Type B pancreatic cell (in vitro differentiated cells): ENCODE results near the gene GRIN1. TPM values are rescaled to one million over a fixed set of nuclear protein-coding genes. Genes with fewer than 3 reads are reported as not detected.
"Not testable (repeated sequence)": the region's sequence is repeated elsewhere in the genome, so short reads cannot be mapped to it uniquely, and the experiment has no call there.

Experiments
- DNase-seq: peaks from one replicate; pipeline ENCODE4 v3.0.0; 2021; ENCODE audit warnings: mixed read lengths; ENCODE audit not compliant: unreplicated experiment; ENCODE audit errors: extremely low spot score
- H3K27ac Mint-ChIP-seq: 2 replicates; pipeline ENCODE4 v1.8.0; 2021; ENCODE audit warnings: mild to moderate bottlenecking, mixed read lengths
- H3K27me3 Mint-ChIP-seq: 2 replicates; pipeline ENCODE4 v1.8.0; 2021; ENCODE audit warnings: mixed read lengths
- H3K36me3 Mint-ChIP-seq: 2 replicates; pipeline ENCODE4 v1.8.0; 2021; ENCODE audit warnings: mixed read lengths
- H3K4me1 Mint-ChIP-seq: one replicate; pipeline ENCODE4 v1.8.0; 2021; ENCODE audit warnings: mixed read lengths; ENCODE audit not compliant: unreplicated experiment
- H3K4me3 Mint-ChIP-seq: 2 replicates; pipeline ENCODE4 v1.8.0; 2021; ENCODE audit warnings: mild to moderate bottlenecking, mixed read lengths
- H3K9me3 Mint-ChIP-seq: 2 replicates; pipeline ENCODE4 v1.8.0; 2021; ENCODE audit warnings: mixed read lengths
- CTCF ChIP-seq: fragments of 200-600 bp; sonication (generic); conservative IDR thresholded peaks from 2 replicates; pipeline ENCODE4 v1.5.0; 2021; ENCODE audit warnings: antibody characterized with exemption, mild to moderate bottlenecking
- total RNA-seq: library from RNA; stranded (reverse); gene quantifications from 2 replicates; pipeline ENCODE4 v1.2.1, GENCODE V29; 2021; ENCODE audit warnings: low replicate concordance

The GRIN1 gene
- total RNA-seq, 1 donor from 2014 or later = 0.94 TPM

- H3K4me1 Mint-ChIP-seq = peaks cover 21% of the 10 kb centered on the region
- not testable (repeated sequence) for H3K4me3 Mint-ChIP-seq, DNase-seq, H3K36me3 Mint-ChIP-seq, H3K27me3 Mint-ChIP-seq, H3K27ac Mint-ChIP-seq, H3K9me3 Mint-ChIP-seq
These were observed 16.0 kb upstream of the GRIN1 start for GRCh38 chr9:137122796-137123467.

GRCh38 chr9:137123468-137123837 lies 15.5 kb upstream of the GRIN1 start:
- Mint-ChIP-seq H3K36me3 (no peaks in the 10 kb centered on the region), H3K9me3 (no peaks in the 10 kb centered on the region), H3K27ac (no peak overlapping the region), H3K4me1 (peaks cover 26% of the 10 kb centered on the region), H3K27me3 (no peaks in the 10 kb centered on the region), H3K4me3 (no peak overlapping the region)
- no peak for DNase-seq
- no peak for TF ChIP-seq CTCF

- DNase-seq, H3K27ac Mint-ChIP-seq, H3K27me3 Mint-ChIP-seq, H3K36me3 Mint-ChIP-seq, H3K4me3 Mint-ChIP-seq, H3K9me3 Mint-ChIP-seq: not testable (repeated sequence)
- H3K4me1 Mint-ChIP-seq = peaks cover 31% of the 10 kb centered on the region
These were observed 14.9 kb upstream of the GRIN1 start for GRCh38 chr9:137123952-137124462.

GRCh38 chr9:137126786-137127185 lies 12.2 kb upstream of the GRIN1 start:
- H3K36me3 Mint-ChIP-seq = no peaks in the 10 kb centered on the region
- H3K27ac Mint-ChIP-seq = no peak overlapping the region
- no peaks in the 10 kb centered on the region for H3K9me3 Mint-ChIP-seq
- H3K4me3 Mint-ChIP-seq = peak overlapping the region; percentile 91
- peaks cover 30% of the 10 kb centered on the region for H3K4me1 Mint-ChIP-seq
- no peak for TF ChIP-seq CTCF
- DNase-seq = no peak
- H3K27me3 Mint-ChIP-seq = peaks cover 2% of the 10 kb centered on the region

GRCh38 chr9:137127301-137128157 lies 11.4 kb upstream of the GRIN1 start:
- no peak for DNase-seq
- peak overlapping the region; percentile 91 for H3K4me3 Mint-ChIP-seq

More at GRCh38 chr9:137127301-137128157, 11.4 kb upstream of the GRIN1 start:
- Mint-ChIP-seq H3K27me3 (peaks cover 4% of the 10 kb centered on the region), H3K9me3 (no peaks in the 10 kb centered on the region), H3K4me1 (peaks cover 22% of the 10 kb centered on the region), H3K27ac (peak overlapping the region; percentile 86), H3K36me3 (no peaks in the 10 kb centered on the region)
- no peak for TF ChIP-seq CTCF
